Endothelial cell of umbilical vein (primary cell): ENCODE measurements around the gene ZMIZ1. TPM values are rescaled to one million over a fixed set of nuclear protein-coding genes. Genes with fewer than 3 reads are reported as not detected.
A peak's percentile ranks its signal among the peaks of the same experiment; 100 is the strongest.

Source experiments
- BruUV-seq: library from RNA; stranded (reverse); fragments of 400-500 nt; replicated peaks from 2 replicates; lab custom pipeline; 2021; lab: Mats Ljungman, UMichigan
- CTCF ChIA-PET: fragments of 300-600, 350-600 bp; sonication (Branson Sonifier 250); formaldehyde crosslinking; loops from one replicate; lab custom pipeline; 2021; ENCODE audit warnings: antibody characterized with exemption, inconsistent platforms; lab: Charles Lee
- POLR2A ChIA-PET: fragments of 300-600, 350-600 bp; sonication (Branson Sonifier 250); formaldehyde crosslinking; loops from one replicate; lab custom pipeline; 2021; ENCODE audit warnings: antibody characterized with exemption, inconsistent platforms; lab: Charles Lee
- DNase-seq: peaks from one replicate; pipeline ENCODE4 v3.0.0-alpha.2; 2011; ENCODE audit warnings: low read depth, low spot score
- FAIRE-seq: peaks from 2 replicates; lab custom pipeline; 2011; peaks lifted over from hg19 to GRCh38; lab: Jason Lieb, UNC
- H2AFZ ChIP-seq: 2 replicates; pipeline ENCODE4 v1.6.0; 2012; ENCODE audit warnings: low read depth, low read length, control low read depth, inconsistent platforms
- H3K27ac ChIP-seq: 2 replicates; pipeline ENCODE4 v1.5.1; 2011; ENCODE audit warnings: low read depth, mild to moderate bottlenecking, control low read depth, low read length, moderate library complexity; ENCODE audit not compliant: insufficient read depth
- H3K27me3 ChIP-seq, 2 experiments: 2 replicates each; pipeline versions ENCODE4 v1.6.0 to v1.6.1; 2011; ENCODE audit warnings: low read length in 2 of 2, mixed read lengths in 1 of 2; ENCODE audit not compliant: control insufficient read depth in 2 of 2, insufficient read depth in 2 of 2
- H3K36me3 ChIP-seq, 2 experiments: 2 replicates in 1 of 2; 3 replicates in 1 of 2; pipeline ENCODE4 v1.5.1; 2011; ENCODE audit warnings: low read length in 2 of 2, mild to moderate bottlenecking in 1 of 2, moderate library complexity in 1 of 2; ENCODE audit not compliant: control insufficient read depth in 2 of 2, insufficient read depth in 2 of 2; ENCODE audit errors: extremely low read depth in 1 of 2
- H3K4me1 ChIP-seq: 3 replicates; pipeline ENCODE4 v1.5.1; 2011; ENCODE audit warnings: mild to moderate bottlenecking, low read length; ENCODE audit not compliant: control insufficient read depth, insufficient read depth; ENCODE audit errors: extremely low read depth
- H3K4me2 ChIP-seq: 2 replicates; pipeline ENCODE4 v1.6.1; 2011; ENCODE audit warnings: low read length, control low read depth, mixed read lengths; ENCODE audit not compliant: insufficient read depth
- H3K4me3 ChIP-seq, 3 experiments: fragments of 200-600 bp in 1 of 3; sonication (generic), shearing (Covaris generic) in 1 of 3; replicated peaks in 1 of 3; 2 replicates each; pipeline ENCODE4 v1.5.1; 2011 to 2016; ENCODE audit warnings: control low read depth in 3 of 3, low read length in 3 of 3, mild to moderate bottlenecking in 2 of 3, inconsistent platforms in 1 of 3, low read depth in 1 of 3, moderate library complexity in 1 of 3; ENCODE audit not compliant: insufficient read depth in 1 of 3
- H3K79me2 ChIP-seq: 2 replicates; pipeline ENCODE4 v1.6.0; 2012; ENCODE audit warnings: low read length, inconsistent platforms; ENCODE audit not compliant: control insufficient read depth, insufficient read depth
- H3K9ac ChIP-seq: replicated peaks from 2 replicates; pipeline ENCODE3; 2011; ENCODE audit warnings: low read length, control low read depth; ENCODE audit not compliant: insufficient read depth; ENCODE audit errors: extremely low read depth
- H3K9me1 ChIP-seq: replicated peaks from 3 replicates; pipeline ENCODE4 v1.6.0; 2011; ENCODE audit warnings: mild to moderate bottlenecking, low read length; ENCODE audit not compliant: control insufficient read depth, insufficient read depth; ENCODE audit errors: extremely low read depth
- H3K9me3 ChIP-seq: replicated peaks from 2 replicates; pipeline ENCODE4 v1.5.1; 2012; ENCODE audit warnings: low read length, inconsistent platforms; ENCODE audit not compliant: control insufficient read depth, insufficient read depth
- H4K20me1 ChIP-seq: replicated peaks from 2 replicates; pipeline ENCODE3; 2011; ENCODE audit warnings: mild to moderate bottlenecking, low read length; ENCODE audit not compliant: control insufficient read depth, insufficient read depth; ENCODE audit errors: extremely low read depth
- CTCF ChIP-seq, 2 donors: IDR thresholded peaks; 1 replicate in 1 of 2; 2 replicates in 1 of 2; pipeline ENCODE4 v1.5.1; 2011; ENCODE audit warnings: low read length in 2 of 2, mild to moderate bottlenecking in 2 of 2, moderate library complexity in 2 of 2, control low read depth in 1 of 2, inconsistent platforms in 1 of 2, low read depth in 1 of 2; ENCODE audit not compliant: insufficient read depth in 1 of 2; ENCODE audit errors: extremely low read depth in 1 of 2
- EZH2 ChIP-seq: IDR thresholded peaks from 2 replicates; pipeline ENCODE4 v1.6.1; 2012; ENCODE audit warnings: borderline replicate concordance, low read depth, mild to moderate bottlenecking, moderate library complexity, low read length, inconsistent platforms; ENCODE audit not compliant: severe bottlenecking
- FOS ChIP-seq: IDR thresholded peaks from 2 replicates; pipeline ENCODE4 v1.6.1; 2011; ENCODE audit warnings: mild to moderate bottlenecking, low read length, moderate library complexity, borderline replicate concordance; ENCODE audit not compliant: insufficient read depth
- GATA2 ChIP-seq: IDR thresholded peaks from 2 replicates; pipeline ENCODE4 v1.7.0; 2011; ENCODE audit warnings: low read depth, mild to moderate bottlenecking, moderate library complexity, mixed read lengths, low read length; ENCODE audit not compliant: insufficient read length, insufficient read depth
- JUN ChIP-seq: IDR thresholded peaks from 2 replicates; pipeline ENCODE4 v1.6.1; 2011; ENCODE audit warnings: borderline replicate concordance, low read depth; ENCODE audit not compliant: insufficient read length, insufficient read depth
- MAX ChIP-seq: IDR thresholded peaks from 2 replicates; pipeline ENCODE4 v1.6.1; 2011; ENCODE audit not compliant: insufficient read depth, insufficient read length
- MYC ChIP-seq: IDR thresholded peaks from one replicate; pipeline ENCODE4 v1.6.1; 2011; ENCODE audit warnings: mild to moderate bottlenecking, low read depth, low read length
- POLR2A ChIP-seq: IDR thresholded peaks from 2 replicates; pipeline ENCODE4 v1.6.1; 2012; ENCODE audit warnings: low read depth, mild to moderate bottlenecking, control low read depth, low read length
- POLR2AphosphoS5 ChIP-seq: IDR thresholded peaks from 2 replicates; pipeline ENCODE4 v1.6.1; 2012; ENCODE audit warnings: low read depth, mild to moderate bottlenecking, control low read depth, low read length, moderate library complexity; ENCODE audit not compliant: insufficient read depth
- dilution Hi-C: fragments of 300-500 bp; cut with MboI; formaldehyde crosslinking; loops from one replicate; pipeline ENCODE4 v1.15.0; 2019; ENCODE audit warnings: low sequenced_read_pairs; ENCODE audit not compliant: extremely low pct_ligation_motif_present
- intact Hi-C: fragments of 100-400 bp; cut with micrococcal nuclease; formaldehyde crosslinking; loops from one replicate; pipeline ENCODE4 v1.10.0; 2022
- polyA plus RNA-seq, 4 experiments: library from polyadenylated mRNA; depleted of rRNA in 3 of 4; stranded (reverse) in 3 of 4; unstranded in 1 of 4; fragments of >200 nt; gene quantifications; 2 replicates each; pipeline versions ENCODE4 v1.2.1 to v1.2.3, GENCODE V29; 2011 to 2012; ENCODE audit warnings: missing spikeins in 1 of 4
- total RNA-seq: library from RNA; stranded (reverse); gene quantifications from 2 replicates; pipeline ENCODE4 v1.2.3, GENCODE V29; 2021

The ZMIZ1 gene
- total and polyA plus RNA-seq, 2 donors (not counting 3 experiments of a cell fraction or from before 2014, with no cell fraction given), result 12.5 to 46.7 TPM

GRCh38 chr10:79316671-79317431 lies 248.1 kb downstream of the ZMIZ1 start:
- H3K9ac ChIP-seq, result no peak overlapping the region
- H3K79me2 ChIP-seq, result no peaks in the 10 kb centered on the region
- BruUV-seq, result no TSS peak
- FAIRE-seq, result no peak
- intact Hi-C loops (no loop called here), dilution Hi-C loops (no loop called here)
- H3K4me3 ChIP-seq, result no peak overlapping the region
- H2AFZ ChIP-seq, result no peak overlapping the region
- no peaks in the 10 kb centered on the region for H3K9me3 ChIP-seq
- H3K9me1 ChIP-seq, result no peaks in the 10 kb centered on the region
- DNase-seq, result peak; percentile 9
- H3K4me1 ChIP-seq, result peaks cover 11% of the 10 kb centered on the region
- no peaks in the 10 kb centered on the region for H3K27me3 ChIP-seq
- H3K36me3 ChIP-seq, result peaks cover 10 to 18% of the 10 kb centered on the region in 2 experiments
- no peaks in the 10 kb centered on the region for H4K20me1 ChIP-seq
- ChIA-PET POLR2A (no interaction called here), CTCF (interaction anchor here (1.2 to 1.6 kb wide), 4 partner anchors 18 to 28 kb away, joined by 3 to 4 read pairs (median 3); no protein-coding TSS in a partner anchor)
- H3K4me2 ChIP-seq, result no peak overlapping the region
- no peak for TF ChIP-seq FOS
- TF ChIP-seq CTCF (IDR thresholded peaks at IDR 0.05; ENCODE audit: extremely low read depth in 1 of 2, insufficient read depth in 1 of 2, low read depth in 1 of 2, low read length in 2 of 2), result no peak
- no peak for TF ChIP-seq JUN
- no peak for TF ChIP-seq GATA2
- TF ChIP-seq MAX, result no peak
- no peak for TF ChIP-seq POLR2AphosphoS5
- TF ChIP-seq POLR2A, result no peak
- no peak for TF ChIP-seq MYC
- no peak for TF ChIP-seq EZH2
- H3K27ac ChIP-seq, result no peak overlapping the region
